Measurements from ENCODE around the gene FAM184B. TPM values are rescaled to one million over a fixed set of nuclear protein-coding genes. Genes with fewer than 3 reads are reported as not detected.

FAM184B gene
- total and polyA plus RNA-seq, 2 of the 4 experiments (the other 2 are of a cell fraction) = 0.07 to 0.18 TPM

- DNase-seq (no peak), ATAC-seq (ENCODE audit: low read depth) (no peak)
- H4K91ac ChIP-seq (ENCODE audit: insufficient read depth, low read depth, low read length) = no peak overlapping the region
- no peaks in the 10 kb centered on the region for H3K36me3 ChIP-seq (ENCODE audit: control insufficient read depth, insufficient read depth, low read length)
- BruUV-seq (replicated peaks) = no TSS peak
- no peak overlapping the region for H2AK5ac ChIP-seq (ENCODE audit: low read depth, low read length)
- no peaks in the 10 kb centered on the region for H3K9me1 ChIP-seq (ENCODE audit: insufficient read depth, low read length)
- H3K14ac ChIP-seq (replicated peaks; ENCODE audit: low read depth, low read length) = no peak overlapping the region
- no peak for TF ChIP-seq ELK1 (IDR thresholded peaks at IDR 0.05; ENCODE audit: borderline replicate concordance, low read depth, low read length)
- no peak for TF ChIP-seq FOS (IDR thresholded peaks at IDR 0.05; ENCODE audit: low read depth, low read length)
- TF ChIP-seq MAZ (IDR thresholded peaks at IDR 0.05; ENCODE audit: borderline replicate concordance, low read depth, low read length) = no peak
- TF ChIP-seq MXI1 (IDR thresholded peaks at IDR 0.05; ENCODE audit: borderline replicate concordance, low read depth, low read length) = no peak
- no peak for TF ChIP-seq SMC3 (IDR thresholded peaks at IDR 0.05; ENCODE audit: low read depth, low read length)
- TF ChIP-seq CTCF (conservative IDR thresholded peaks at IDR 0.05; ENCODE audit: low read depth, low read length) = no peak
- no peak for TF ChIP-seq CEBPB (IDR thresholded peaks at IDR 0.05; ENCODE audit: low read depth, low read length)
- TF ChIP-seq RFX5 (IDR thresholded peaks at IDR 0.05; ENCODE audit: low read depth, low read length) = no peak
- TF ChIP-seq POLR2A (IDR thresholded peaks at IDR 0.05; ENCODE audit: low read depth, low read length) = no peak
- TF ChIP-seq RAD21 (IDR thresholded peaks at IDR 0.05; ENCODE audit: low read length) = no peak
- no peak for TF ChIP-seq BHLHE40 (IDR thresholded peaks at IDR 0.05; ENCODE audit: low read depth, low read length)
- TF ChIP-seq MAFK (IDR thresholded peaks at IDR 0.05; ENCODE audit: low read depth, low read length) = no peak
- TF ChIP-seq RCOR1 (IDR thresholded peaks at IDR 0.05; ENCODE audit: insufficient replicate concordance, low read length) = no peak
- H2BK120ac ChIP-seq (ENCODE audit: low read depth, low read length) = no peak overlapping the region
- H3K9ac ChIP-seq (ENCODE audit: low read depth, low read length) = no peak overlapping the region
- no peak overlapping the region for H3K18ac ChIP-seq (ENCODE audit: low read depth, low read length)
- no peak overlapping the region for H3K4me2 ChIP-seq (ENCODE audit: low read depth, low read length)
- no peak overlapping the region for H3K27ac ChIP-seq (ENCODE audit: insufficient read depth, low read length)
- intact Hi-C loops (cut with micrococcal nuclease) (no loop called here), in situ Hi-C loops (cut with MboI; ENCODE audit: low sequenced_read_pairs) (no loop called here), dilution Hi-C loops (cut with HindIII; ENCODE audit: low sequenced_read_pairs, unreplicated experiment) (no loop called here)
- H2AFZ ChIP-seq (replicated peaks; ENCODE audit: low read length, poor library complexity) = no peak overlapping the region
- H3K79me1 ChIP-seq (ENCODE audit: low read depth in 1 of 2, low read length in 2 of 2) = no peaks in the 10 kb centered on the region
- no peak overlapping the region for H3K4ac ChIP-seq (ENCODE audit: low read depth, low read length)
- ChIA-PET POLR2A (ENCODE audit: unreplicated experiment) (no interaction called here), CTCF (no interaction called here)
- H2BK20ac ChIP-seq (ENCODE audit: low read depth, low read length) = no peak overlapping the region
- H3K27me3 ChIP-seq (ENCODE audit: control insufficient read depth, insufficient read depth, low read length) = peaks cover 7% of the 10 kb centered on the region
- H4K8ac ChIP-seq (ENCODE audit: low read depth in 2 of 2, low read length in 2 of 2) = no peak overlapping the region
- no peaks in the 10 kb centered on the region for H4K20me1 ChIP-seq (ENCODE audit: insufficient read depth, low read length)
- no peak overlapping the region for H3K56ac ChIP-seq (ENCODE audit: extremely low read depth, insufficient read depth, low read length)
- H3K23ac ChIP-seq (ENCODE audit: low read depth, low read length) = no peak overlapping the region
- WGBS, 2 experiments (ENCODE audit: extremely low coverage in 2 of 2, insufficient read length in 1 of 2) = no CpG with 5 or more reads among the region's 1 CpG
- H2BK15ac ChIP-seq (ENCODE audit: low read depth, low read length) = no peak overlapping the region
- H2BK5ac ChIP-seq (ENCODE audit: low read depth, low read length, poor library complexity, severe bottlenecking) = no peak overlapping the region
- H3K4me3 ChIP-seq (ENCODE audit: insufficient read depth, low read depth, low read length) = no peak overlapping the region
- no peaks in the 10 kb centered on the region for H3K9me3 ChIP-seq (ENCODE audit: control insufficient read depth, insufficient read depth, low read length)
- H2AK9ac ChIP-seq (replicated peaks; ENCODE audit: low read depth, low read length, poor library complexity) = no peak overlapping the region
- no peak overlapping the region for H4K5ac ChIP-seq (ENCODE audit: low read depth, low read length)
- H3K4me1 ChIP-seq (ENCODE audit: control insufficient read depth, insufficient read depth, low read length) = no peaks in the 10 kb centered on the region
These were observed 124.3 kb downstream of the FAM184B start for GRCh38 chr4:17657090-17657489.
